WI38 (cell line): ENCODE measurements around the gene STUM.

Source experiments
- H3K4me3 ChIP-seq: 2 replicates; pipeline ENCODE4 v1.5.1; 2011; ENCODE audit warnings: low read depth, mild to moderate bottlenecking, control low read depth, low read length
- TF ChIP-seq, protein P1 (sequence below): IDR thresholded peaks from 2 replicates; pipeline ENCODE4 v1.5.1; 2012; ENCODE audit warnings: low read depth, mild to moderate bottlenecking, control low read depth, low read length

The STUM gene

GRCh38 chr1:226601456-226601855 is 52.9 kb downstream of the STUM start:
- TF ChIP-seq, protein P1, sequence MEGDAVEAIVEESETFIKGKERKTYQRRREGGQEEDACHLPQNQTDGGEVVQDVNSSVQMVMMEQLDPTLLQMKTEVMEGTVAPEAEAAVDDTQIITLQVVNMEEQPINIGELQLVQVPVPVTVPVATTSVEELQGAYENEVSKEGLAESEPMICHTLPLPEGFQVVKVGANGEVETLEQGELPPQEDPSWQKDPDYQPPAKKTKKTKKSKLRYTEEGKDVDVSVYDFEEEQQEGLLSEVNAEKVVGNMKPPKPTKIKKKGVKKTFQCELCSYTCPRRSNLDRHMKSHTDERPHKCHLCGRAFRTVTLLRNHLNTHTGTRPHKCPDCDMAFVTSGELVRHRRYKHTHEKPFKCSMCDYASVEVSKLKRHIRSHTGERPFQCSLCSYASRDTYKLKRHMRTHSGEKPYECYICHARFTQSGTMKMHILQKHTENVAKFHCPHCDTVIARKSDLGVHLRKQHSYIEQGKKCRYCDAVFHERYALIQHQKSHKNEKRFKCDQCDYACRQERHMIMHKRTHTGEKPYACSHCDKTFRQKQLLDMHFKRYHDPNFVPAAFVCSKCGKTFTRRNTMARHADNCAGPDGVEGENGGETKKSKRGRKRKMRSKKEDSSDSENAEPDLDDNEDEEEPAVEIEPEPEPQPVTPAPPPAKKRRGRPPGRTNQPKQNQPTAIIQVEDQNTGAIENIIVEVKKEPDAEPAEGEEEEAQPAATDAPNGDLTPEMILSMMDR: no peak
- H3K4me3 ChIP-seq: no peak overlapping the region

DNA sequence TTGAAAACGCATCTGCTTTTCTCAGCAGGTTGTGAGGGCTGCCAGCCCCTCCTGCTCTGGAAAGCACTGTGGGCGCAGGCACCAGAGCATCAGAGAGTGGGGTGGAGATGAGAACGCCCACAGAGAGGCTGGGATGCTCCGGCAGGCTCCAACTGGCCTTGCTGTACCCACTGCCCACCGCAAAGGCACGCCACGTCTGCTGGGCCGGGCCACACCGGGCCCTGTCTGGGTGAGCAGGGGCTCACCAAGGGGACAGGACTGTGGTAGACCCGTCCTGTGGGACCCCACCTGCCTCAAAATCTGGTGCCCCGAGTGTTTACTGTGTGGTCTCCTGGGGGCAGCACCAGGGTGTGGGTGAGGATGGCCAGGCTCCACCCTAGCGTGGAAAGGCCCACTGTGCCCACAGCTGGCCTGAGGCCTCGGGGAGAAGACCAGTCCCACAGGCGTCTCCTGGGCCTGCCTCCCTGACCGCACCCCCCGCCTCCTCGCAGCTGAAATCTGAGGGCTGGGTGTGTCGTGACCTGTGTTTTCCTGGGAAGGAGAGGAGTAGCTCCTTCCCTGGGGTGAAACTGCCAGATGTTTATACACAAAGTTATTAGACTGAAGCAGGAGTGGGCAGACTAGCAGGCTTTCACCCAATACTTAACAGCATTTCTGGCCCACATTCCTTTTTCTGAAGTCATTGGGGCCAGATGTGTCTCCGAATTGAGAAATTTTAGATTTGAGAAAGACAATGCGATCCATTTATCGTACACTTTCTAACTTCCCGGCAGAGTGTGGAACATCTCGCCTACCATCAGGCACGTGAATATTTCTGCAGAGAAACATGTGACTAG is 53.8 kb downstream of the STUM start:
- TF ChIP-seq, protein P1: no peak
- peak overlapping the region; percentile 33 for H3K4me3 ChIP-seq

DNA sequence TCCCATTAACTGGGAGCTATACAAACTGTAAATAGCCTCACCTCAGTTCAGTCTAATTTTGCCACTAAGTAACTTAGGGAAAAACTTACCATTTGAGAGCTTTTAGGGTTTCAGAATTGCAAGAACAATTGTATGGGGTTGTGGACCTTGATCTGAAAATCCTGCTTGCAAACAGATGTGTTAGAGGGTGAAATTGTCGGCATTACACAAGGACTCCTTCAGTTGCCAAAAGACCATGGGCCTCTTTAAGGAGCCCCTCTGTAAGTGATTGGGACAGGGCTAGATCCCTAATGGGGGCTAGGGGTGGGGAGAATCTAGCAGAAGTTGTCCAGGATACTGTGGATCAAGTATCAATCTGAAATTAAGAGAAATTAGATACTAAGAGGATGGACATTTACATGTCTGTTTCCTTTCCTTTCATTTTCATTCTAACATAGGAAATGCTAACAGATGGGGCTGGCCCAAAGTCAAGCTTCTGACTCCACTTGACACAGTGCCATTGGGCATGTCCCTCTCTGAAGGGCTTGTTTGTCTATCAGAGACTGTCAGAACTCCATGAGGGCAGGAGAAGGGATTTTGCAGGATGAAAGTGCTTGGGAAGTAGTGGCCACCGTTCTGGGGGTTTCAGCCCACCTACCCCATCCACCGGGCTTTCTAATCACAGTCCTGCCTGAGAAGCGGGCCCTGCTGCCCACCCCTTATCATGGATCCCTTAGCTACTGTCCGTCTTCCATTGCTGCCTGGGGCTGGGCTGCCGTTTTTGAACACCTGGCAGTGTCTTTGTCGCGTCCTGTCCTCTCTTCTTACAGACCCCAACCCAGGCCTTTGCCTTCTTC is 54.7 kb downstream of the STUM start:
- TF ChIP-seq, protein P1: no peak
- peak overlapping the region; percentile 33 for H3K4me3 ChIP-seq

DNA sequence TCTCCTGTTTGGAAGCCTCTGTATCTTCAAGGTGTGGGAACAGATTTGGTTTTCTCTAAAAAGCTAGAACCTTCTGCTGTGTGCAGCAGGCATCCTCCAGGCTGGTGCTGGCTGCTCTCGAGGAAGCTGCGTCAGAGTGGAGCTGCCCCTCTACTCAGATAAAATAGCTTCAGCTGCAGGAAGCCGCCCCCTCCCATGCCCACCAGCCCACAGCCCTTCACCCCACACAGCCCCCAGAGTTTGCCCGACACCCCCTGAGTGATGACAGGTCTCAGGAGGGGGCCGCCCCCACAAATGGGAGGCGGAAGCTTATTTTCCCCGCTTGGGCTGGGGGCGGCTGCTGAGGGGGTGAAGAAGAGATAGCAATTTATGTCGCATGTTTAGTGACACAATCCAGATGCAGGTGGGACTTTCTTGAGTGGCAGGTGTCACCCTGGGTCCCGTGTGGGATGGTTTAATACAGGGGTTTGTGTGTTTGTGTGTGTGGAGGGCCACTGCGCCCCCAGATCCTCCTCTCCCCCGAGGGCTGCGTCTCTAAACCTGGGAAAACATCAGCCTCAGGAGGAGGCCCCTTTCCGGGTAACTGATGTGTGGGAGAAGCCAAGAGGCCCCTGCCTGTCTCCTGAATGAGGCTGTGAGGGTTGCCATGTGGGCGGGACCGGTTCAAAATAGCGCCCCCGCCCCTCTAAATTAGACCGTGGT is 55.4 kb downstream of the STUM start:
- TF ChIP-seq, protein P1: no peak
- no peak overlapping the region for H3K4me3 ChIP-seq

DNA sequence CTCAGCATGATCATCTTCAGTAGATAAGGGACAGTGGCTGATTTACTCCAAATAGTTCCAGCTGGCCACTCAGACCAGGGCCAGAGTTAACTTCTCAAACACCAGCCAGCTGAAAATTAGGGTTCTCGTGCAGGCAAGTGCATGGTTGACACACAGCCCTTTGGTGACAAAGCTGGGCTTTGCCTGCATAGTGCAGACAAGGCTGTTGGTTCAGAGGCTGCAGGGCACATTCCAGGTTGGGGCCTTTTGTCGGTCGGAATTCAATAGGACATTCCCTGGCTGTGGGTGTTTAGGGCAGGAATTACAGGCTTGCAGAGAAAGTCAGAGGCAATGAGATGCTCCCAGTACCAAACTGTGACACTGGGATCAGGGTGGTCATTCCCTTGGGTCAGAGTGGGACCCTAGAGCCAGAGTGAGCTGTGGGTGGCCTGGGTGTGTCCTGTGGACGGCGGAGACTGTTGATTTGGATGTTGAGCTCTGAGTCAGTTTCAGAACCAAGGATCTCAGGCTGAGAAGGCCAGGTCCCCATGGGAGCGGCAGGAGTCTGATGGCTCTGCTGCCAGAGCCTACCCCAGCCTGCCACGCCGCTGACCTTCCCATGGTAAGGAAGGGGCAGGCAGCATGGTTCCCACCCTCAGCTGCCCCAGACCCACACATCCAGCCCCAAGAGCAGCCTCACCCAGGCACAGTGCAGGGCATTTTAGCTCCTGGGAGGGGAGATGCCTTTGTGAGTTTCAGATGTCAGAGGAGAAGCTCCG is 56.2 kb downstream of the STUM start:
- TF ChIP-seq, protein P1: no peak
- H3K4me3 ChIP-seq: no peak overlapping the region

GRCh38 chr1:226605318-226605950 is 56.9 kb downstream of the STUM start:
- TF ChIP-seq, protein P1: no peak
- no peak overlapping the region for H3K4me3 ChIP-seq
